T-helper 2 cell treated with Interferon-gamma antibody and Interleukin-4, amounts not matched to agents 5 μg/mL and 100 μg/mL, for 36 hours (primary cell): Measurements from ENCODE around the gene L1TD1.
"Not testable (repeated sequence)": the region's sequence is repeated elsewhere in the genome, so short reads cannot be mapped to it uniquely, and the experiment has no call there.

Experiments used
- DNase-seq: peaks from one replicate; pipeline ENCODE4 v3.0.0; 2021; ENCODE audit warnings: low spot score
- H3K27ac Mint-ChIP-seq: one replicate; pipeline ENCODE4 v1.8.0; 2021; ENCODE audit warnings: mild to moderate bottlenecking, mixed read lengths
- H3K27me3 Mint-ChIP-seq: one replicate; pipeline ENCODE4 v1.8.0; 2021; ENCODE audit warnings: low read depth, mixed read lengths
- H3K36me3 Mint-ChIP-seq: one replicate; pipeline ENCODE4 v1.8.0; 2021; ENCODE audit warnings: low read depth, mixed read lengths
- H3K4me1 Mint-ChIP-seq: one replicate; pipeline ENCODE4 v1.8.0; 2021; ENCODE audit warnings: low read depth, mixed read lengths
- H3K4me3 Mint-ChIP-seq: one replicate; pipeline ENCODE4 v1.8.0; 2022; ENCODE audit warnings: mild to moderate bottlenecking, moderate library complexity, mixed read lengths
- H3K9me3 Mint-ChIP-seq: one replicate; pipeline ENCODE4 v1.8.0; 2021; ENCODE audit warnings: mixed read lengths

The L1TD1 gene

DNA sequence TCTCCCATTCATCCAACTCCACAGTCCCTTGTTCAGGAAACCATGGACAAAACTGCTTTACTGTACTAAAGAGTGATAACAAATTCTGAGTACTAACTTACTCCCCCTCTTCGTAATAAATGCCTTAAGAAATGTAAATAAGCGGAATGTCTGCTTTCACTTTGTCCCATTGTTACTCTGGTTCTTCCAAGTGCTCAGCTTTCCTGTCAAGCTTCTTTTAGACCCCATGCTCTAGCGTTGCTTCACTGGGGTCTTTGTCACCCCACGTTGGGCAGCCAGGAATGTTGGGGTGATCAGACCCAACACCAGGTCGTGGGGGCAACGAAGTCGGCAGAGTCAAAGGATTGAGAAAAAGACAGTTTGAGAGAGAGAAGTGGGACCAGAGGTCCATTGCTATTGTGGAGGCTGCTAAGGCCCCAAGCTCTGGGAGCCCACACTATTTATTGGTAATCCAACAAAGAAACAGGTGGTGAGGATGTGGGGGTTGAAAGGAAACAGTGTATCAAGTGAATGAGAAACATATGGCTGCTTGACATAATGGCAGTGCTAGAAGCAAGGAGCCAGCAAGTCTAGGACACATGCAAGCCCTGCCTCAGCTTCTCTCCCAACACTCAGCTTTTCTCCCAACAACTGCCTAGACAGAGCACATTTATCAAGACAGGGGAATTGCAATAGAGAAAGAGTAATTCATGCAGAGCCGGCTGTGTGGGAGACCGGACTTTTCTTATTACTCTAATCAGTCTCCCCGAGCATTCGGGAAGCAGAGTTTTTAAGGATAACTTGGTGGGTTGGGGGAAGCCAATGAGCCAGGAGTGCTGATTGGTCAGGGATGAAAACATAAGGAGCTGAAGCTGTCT, 11.3 kb upstream of the L1TD1 start:
- not testable (repeated sequence) for H3K27me3 Mint-ChIP-seq, H3K27ac Mint-ChIP-seq, H3K36me3 Mint-ChIP-seq, DNase-seq, H3K4me1 Mint-ChIP-seq, H3K4me3 Mint-ChIP-seq, H3K9me3 Mint-ChIP-seq

DNA sequence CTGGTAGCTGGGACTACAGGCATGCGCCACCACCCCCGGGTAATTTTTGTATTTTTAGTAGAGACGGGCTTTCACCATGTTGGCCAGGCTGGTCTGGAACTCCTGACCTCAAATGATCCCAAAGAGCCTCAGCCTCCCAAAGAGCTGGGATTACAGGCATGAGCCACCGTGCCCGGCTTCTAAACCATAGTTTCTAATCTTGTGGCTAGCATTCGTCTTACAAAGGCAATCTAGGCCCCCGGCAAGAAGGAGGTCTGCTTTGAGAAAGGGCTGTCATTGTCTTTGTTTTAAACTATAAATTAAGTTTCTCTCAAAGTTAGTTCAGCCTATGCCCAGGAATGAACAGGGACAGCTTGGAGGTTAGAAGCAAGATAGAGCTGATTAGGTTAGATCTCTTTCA, 10.3 kb upstream of the L1TD1 start:
- no peaks in the 10 kb centered on the region for H3K36me3 Mint-ChIP-seq
- no peak for DNase-seq
- no peaks in the 10 kb centered on the region for H3K4me1 Mint-ChIP-seq
- no peak overlapping the region for H3K27ac Mint-ChIP-seq
- H3K27me3 Mint-ChIP-seq, result no peaks in the 10 kb centered on the region
- H3K4me3 Mint-ChIP-seq, result no peak overlapping the region
- no peaks in the 10 kb centered on the region for H3K9me3 Mint-ChIP-seq

DNA sequence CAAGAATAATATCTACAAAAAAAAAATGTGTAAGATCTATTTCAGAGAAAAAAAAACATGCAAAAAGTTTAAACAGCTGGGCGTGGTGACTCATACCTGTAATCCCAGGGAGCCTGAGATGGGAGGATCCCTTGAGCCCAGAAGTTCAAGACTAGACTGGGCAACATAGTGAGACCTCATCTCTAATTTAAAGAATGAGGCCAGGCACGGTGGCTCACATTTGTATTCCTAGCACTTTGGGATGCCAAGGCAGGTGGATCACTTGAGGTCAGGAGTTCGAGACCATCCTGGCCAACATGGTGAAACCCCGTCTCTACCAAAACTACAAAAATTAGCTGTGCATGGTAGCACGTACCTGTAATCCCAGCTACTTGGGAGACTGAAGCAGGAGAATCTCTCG, 9.4 kb upstream of the L1TD1 start:
- not testable (repeated sequence) for H3K4me1 Mint-ChIP-seq, H3K27me3 Mint-ChIP-seq, DNase-seq, H3K4me3 Mint-ChIP-seq, H3K27ac Mint-ChIP-seq, H3K36me3 Mint-ChIP-seq, H3K9me3 Mint-ChIP-seq

DNA sequence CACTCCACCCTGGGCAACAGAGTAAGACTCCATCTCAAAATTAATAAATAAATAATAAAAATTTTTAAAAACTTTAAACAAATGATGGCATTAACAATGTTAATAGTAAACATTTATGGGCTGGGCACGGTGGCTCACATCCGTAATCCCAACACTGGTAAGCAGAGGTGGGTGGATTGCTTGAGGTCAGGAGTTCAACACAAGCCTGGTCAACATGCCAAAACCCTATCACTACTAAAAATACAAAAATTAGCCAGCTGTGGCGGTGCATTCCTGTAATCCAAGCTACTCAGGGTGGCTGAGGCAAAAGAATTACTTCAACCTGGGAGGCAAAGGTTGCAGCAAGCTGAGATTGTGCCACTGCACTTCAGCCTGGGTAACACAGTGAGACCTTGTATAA, 9.0 kb upstream of the L1TD1 start:
- no peak overlapping the region for H3K27ac Mint-ChIP-seq
- no peaks in the 10 kb centered on the region for H3K4me1 Mint-ChIP-seq
- no peaks in the 10 kb centered on the region for H3K27me3 Mint-ChIP-seq
- H3K4me3 Mint-ChIP-seq, result no peak overlapping the region
- no peaks in the 10 kb centered on the region for H3K36me3 Mint-ChIP-seq
- DNase-seq, result no peak
- H3K9me3 Mint-ChIP-seq, result no peaks in the 10 kb centered on the region

DNA sequence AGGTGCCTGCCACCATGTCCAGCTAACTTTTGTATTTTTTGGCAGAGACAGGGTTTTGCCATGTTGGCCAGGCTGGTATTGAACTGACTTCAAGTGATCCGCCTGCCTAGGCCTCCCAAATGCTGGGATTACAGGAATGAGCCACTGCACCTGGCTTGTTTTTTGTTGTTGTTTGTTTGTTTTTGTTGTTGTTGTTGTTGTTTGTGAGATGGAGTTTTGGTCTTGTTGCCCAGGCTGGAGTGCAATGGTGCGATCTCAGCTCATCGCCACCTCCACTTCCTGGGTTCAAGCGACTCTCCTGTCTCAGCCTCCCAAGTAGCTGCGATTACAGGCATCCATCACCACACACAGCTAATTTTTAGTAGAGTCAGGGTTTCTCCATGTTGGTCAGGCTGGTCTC, 7.1 kb upstream of the L1TD1 start:
- no peak for DNase-seq

DNA sequence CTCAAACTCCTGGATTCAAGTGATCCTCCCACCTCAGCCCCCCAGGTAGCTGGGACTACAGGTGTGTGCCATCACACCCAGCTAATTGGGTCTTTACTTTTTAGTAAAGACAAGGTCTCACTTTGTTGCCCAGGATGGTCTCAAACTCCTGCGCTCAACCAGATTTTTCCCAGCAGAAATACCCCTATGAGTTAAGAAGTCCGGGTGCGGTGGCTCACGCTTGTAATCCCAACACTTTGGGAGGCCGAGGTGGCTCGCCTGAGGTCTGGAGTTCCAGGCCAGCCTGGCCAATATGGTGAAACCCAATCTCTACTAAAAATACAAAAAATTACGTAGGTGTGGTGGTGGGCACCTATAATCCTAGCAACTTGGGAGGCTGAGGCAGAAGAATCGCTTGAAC, 6.5 kb upstream of the L1TD1 start:
- Mint-ChIP-seq H3K4me1 (no peaks in the 10 kb centered on the region), H3K4me3 (no peak overlapping the region), H3K9me3 (no peaks in the 10 kb centered on the region), H3K27ac (no peak overlapping the region), H3K36me3 (no peaks in the 10 kb centered on the region), H3K27me3 (no peaks in the 10 kb centered on the region)
- no peak for DNase-seq

More for the DNA sequence above, 7.1 kb upstream of the L1TD1 start:
- no peaks in the 10 kb centered on the region for H3K27me3 Mint-ChIP-seq
- no peaks in the 10 kb centered on the region for H3K36me3 Mint-ChIP-seq
- no peaks in the 10 kb centered on the region for H3K9me3 Mint-ChIP-seq
- H3K27ac Mint-ChIP-seq, result no peak overlapping the region
- H3K4me3 Mint-ChIP-seq, result no peak overlapping the region
- no peaks in the 10 kb centered on the region for H3K4me1 Mint-ChIP-seq

DNA sequence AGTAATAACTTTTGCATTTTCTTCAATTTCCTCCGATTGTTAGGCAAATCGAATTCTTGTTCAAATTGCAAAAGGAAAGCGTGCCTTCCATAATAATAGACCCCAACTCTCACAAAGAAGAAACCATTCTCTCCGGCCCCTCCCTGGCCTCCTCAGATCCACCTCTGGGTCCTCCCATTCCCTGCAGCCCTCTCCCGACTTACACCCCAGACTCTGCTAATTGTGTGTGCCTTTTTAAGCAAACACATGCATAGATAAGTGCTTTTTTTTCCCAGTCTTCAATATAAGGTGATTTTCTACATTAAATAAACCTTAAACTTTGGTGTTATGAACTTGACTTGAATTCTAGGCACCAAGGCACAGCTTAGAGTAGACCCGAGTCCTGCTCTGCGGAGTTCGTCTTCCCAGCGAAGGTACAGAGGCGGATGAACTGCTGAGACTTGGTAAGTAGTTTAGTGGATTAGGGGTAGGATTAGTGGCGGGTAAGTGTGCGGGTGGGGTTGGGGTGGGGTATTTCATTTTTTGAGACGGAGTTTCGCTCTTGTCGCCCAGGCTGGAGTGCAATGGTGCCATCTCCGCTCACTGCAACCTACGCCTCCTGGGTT, 1.5 kb downstream of the L1TD1 start:
- Mint-ChIP-seq H3K36me3 (no peaks in the 10 kb centered on the region), H3K4me3 (no peak overlapping the region), H3K9me3 (no peaks in the 10 kb centered on the region), H3K27ac (no peak overlapping the region), H3K4me1 (no peaks in the 10 kb centered on the region), H3K27me3 (peaks cover 23% of the 10 kb centered on the region)
- no peak for DNase-seq

DNA sequence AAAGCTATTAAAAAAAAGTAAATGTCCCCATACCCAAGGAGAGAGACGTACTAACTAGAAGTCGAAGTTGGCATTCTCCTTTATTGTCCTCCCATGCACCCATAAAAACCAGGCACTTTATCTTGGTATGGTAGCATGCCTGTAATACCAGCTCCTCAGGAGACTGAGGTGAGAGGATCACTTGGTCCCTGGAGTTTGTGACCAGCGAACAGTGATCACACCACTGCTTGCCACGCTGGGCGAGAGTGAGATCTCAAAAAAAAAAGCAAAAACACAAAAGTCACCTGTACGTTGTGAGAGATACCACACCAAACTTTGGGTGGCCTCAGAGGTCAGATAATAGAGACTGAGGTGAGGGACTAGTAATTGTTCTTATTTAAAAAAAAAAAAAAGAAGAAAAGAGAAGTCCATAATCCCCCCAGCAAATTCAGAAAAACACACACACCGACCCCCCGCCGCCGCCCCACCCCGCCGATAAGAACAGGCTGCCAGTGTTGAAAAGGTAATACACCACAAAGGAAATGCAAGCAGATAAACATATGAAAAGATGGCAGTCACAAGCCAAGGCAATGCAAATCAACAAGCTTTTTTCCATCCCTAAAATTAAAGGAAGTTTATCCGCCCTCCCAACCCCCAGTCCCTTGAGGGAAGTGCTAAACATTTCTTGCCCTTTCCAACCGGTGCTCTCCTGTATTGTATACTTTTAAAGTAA, 3.6 kb downstream of the L1TD1 start:
- H3K4me3 Mint-ChIP-seq, result no peak overlapping the region
- H3K27ac Mint-ChIP-seq, result no peak overlapping the region
- H3K36me3 Mint-ChIP-seq, result no peaks in the 10 kb centered on the region
- no peaks in the 10 kb centered on the region for H3K9me3 Mint-ChIP-seq
- H3K27me3 Mint-ChIP-seq, result peaks cover 23% of the 10 kb centered on the region
- DNase-seq, result no peak
- H3K4me1 Mint-ChIP-seq, result no peaks in the 10 kb centered on the region

DNA sequence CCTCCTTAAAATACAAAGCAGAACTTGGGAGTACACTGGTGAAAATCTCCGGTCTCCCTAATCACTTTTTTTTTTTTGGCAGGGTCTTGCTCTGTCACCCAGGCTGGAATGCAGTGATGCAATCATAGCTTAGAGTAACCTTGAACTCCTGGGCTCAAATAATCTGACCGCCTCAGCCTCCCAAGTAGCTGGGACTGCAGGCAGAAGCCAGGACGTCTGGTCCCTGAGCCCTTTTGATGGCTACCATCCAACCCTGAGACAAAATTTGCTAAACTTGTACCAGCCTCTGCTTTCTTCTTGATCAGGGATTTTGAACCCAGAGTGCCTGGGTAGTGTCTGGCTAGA, 4.1 kb downstream of the L1TD1 start:
- Mint-ChIP-seq H3K9me3 (no peaks in the 10 kb centered on the region), H3K4me1 (no peaks in the 10 kb centered on the region), H3K36me3 (no peaks in the 10 kb centered on the region), H3K4me3 (no peak overlapping the region), H3K27me3 (peaks cover 20% of the 10 kb centered on the region), H3K27ac (no peak overlapping the region)
- DNase-seq, result no peak

DNA sequence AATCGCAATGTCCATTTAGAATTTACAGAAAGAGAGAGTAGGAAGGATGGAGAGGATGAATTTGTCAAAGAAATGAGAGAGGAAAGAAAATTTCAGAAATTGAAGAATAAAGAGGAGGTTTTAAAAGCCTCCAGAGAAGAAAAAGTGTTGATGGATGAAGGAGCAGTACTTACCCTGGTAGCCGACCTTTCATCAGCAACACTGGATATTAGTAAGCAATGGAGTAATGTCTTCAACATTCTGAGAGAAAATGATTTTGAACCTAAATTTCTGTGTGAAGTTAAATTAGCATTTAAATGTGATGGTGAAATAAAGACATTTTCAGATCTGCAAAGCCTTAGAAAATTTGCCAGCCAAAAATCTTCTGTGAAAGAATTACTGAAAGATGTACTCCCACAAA, 12.5 kb downstream of the L1TD1 start:
- no peak overlapping the region for H3K27ac Mint-ChIP-seq

DNA sequence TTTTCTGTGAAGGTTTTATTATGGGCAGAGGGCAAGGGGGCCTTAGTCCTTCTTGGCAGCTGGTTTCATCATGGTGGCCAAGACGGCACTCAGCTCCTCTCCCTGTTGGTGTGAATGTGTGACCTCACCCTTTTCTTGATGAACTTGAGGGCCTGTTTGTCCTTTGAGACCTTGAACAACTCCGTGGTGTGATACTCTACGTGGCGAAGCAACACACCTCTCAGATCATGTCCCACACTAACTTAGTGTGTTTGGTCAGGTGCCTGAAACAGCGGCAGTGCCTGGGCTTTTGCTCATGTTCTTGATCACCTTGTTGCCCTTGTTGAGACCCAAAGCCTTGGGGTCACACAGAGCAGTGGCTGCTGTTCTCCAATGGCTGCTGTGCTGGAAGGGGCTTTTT, 13.4 kb downstream of the L1TD1 start:
- Mint-ChIP-seq H3K27ac (no peak overlapping the region), H3K9me3 (peaks cover 11% of the 10 kb centered on the region), H3K27me3 (no peaks in the 10 kb centered on the region), H3K4me1 (no peaks in the 10 kb centered on the region), H3K36me3 (no peaks in the 10 kb centered on the region), H3K4me3 (no peak overlapping the region)
- DNase-seq, result no peak

More for the DNA sequence above, 12.5 kb downstream of the L1TD1 start:
- no peak overlapping the region for H3K4me3 Mint-ChIP-seq
- H3K4me1 Mint-ChIP-seq, result no peaks in the 10 kb centered on the region
- H3K36me3 Mint-ChIP-seq, result no peaks in the 10 kb centered on the region
- DNase-seq, result no peak
- peaks cover 11% of the 10 kb centered on the region for H3K9me3 Mint-ChIP-seq
- no peaks in the 10 kb centered on the region for H3K27me3 Mint-ChIP-seq

DNA sequence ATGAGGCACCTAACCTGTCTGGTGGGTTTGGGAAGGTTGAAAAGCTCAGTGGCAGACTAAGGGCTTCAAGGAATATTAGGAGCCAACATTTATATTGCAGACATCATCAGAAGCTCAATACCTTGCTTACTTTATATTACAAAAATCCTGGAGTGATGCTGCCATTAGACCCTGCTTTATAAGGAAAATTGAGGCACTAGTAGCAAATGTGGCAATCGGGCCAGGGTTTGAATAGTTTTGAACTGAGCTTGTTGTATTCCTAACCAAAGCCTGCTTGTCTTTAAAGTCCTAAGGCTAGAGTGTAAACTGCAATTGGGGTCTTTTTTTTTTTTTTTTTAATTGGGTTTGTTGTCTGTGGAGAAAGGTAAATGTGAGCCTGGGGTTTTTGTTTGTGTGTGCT, 14.3 kb downstream of the L1TD1 start:
- Mint-ChIP-seq H3K27me3 (no peaks in the 10 kb centered on the region), H3K27ac (no peak overlapping the region), H3K4me1 (no peaks in the 10 kb centered on the region), H3K36me3 (no peaks in the 10 kb centered on the region), H3K4me3 (no peak overlapping the region), H3K9me3 (peaks cover 11% of the 10 kb centered on the region)
- DNase-seq, result no peak

DNA sequence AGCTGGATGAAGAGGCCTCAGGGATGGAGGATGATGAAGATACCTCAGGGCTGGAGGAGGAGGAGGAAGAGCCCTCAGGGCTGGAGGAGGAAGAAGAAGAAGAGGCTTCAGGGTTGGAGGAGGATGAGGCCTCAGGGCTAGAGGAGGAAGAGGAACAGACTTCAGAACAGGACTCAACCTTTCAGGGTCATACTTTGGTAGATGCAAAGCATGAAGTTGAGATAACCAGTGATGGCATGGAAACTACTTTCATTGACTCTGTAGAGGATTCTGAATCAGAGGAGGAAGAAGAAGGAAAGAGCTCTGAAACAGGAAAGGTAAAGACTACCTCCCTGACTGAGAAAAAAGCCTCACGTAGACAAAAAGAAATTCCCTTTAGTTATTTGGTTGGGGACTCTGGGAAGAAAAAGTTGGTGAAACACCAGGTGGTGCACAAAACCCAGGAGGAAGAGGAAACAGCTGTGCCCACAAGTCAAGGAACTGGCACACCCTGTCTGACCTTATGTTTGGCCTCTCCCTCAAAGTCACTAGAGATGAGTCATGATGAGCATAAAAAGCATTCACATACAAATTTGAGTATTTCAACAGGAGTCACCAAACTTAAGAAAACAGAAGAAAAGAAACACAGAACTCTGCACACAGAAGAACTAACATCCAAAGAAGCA, 15.4 kb downstream of the L1TD1 start:
- H3K9me3 Mint-ChIP-seq, result peaks cover 11% of the 10 kb centered on the region
- no peaks in the 10 kb centered on the region for H3K27me3 Mint-ChIP-seq
- H3K36me3 Mint-ChIP-seq, result no peaks in the 10 kb centered on the region
- no peaks in the 10 kb centered on the region for H3K4me1 Mint-ChIP-seq
- DNase-seq, result no peak
- H3K27ac Mint-ChIP-seq, result no peak overlapping the region
- no peak overlapping the region for H3K4me3 Mint-ChIP-seq

DNA sequence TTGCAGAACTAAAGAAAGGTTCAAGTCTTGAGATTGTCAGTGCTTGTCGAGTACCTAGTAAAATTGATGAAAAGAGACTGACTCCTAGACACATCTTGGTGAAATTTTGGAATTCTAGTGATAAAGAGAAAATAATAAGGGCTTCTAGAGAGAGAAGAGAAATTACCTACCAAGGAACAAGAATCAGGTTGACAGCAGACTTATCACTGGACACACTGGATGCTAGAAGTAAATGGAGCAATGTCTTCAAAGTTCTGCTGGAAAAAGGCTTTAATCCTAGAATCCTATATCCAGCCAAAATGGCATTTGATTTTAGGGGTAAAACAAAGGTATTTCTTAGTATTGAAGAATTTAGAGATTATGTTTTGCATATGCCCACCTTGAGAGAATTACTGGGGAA, 16.3 kb downstream of the L1TD1 start:
- H3K27me3 Mint-ChIP-seq, result no peaks in the 10 kb centered on the region
- peaks cover 11% of the 10 kb centered on the region for H3K9me3 Mint-ChIP-seq
- H3K27ac Mint-ChIP-seq, result no peak overlapping the region
- DNase-seq, result no peak
- H3K4me3 Mint-ChIP-seq, result no peak overlapping the region
- no peaks in the 10 kb centered on the region for H3K4me1 Mint-ChIP-seq
- no peaks in the 10 kb centered on the region for H3K36me3 Mint-ChIP-seq
